Tibial nerve (tissue), 4 donors: ENCODE data around the gene UCK2.

Source experiments
- CTCF ChIP-seq, 5 experiments: fragments of 200-600 bp in 3 of 5; fragments of 450-650 bp in 2 of 5; sonication (generic) in 3 of 5; IDR thresholded peaks; one replicate each; pipeline ENCODE4 v1.5.1; 2016 to 2019; ENCODE audit warnings: antibody characterized with exemption in 5 of 5, mild to moderate bottlenecking in 3 of 5, moderate library complexity in 2 of 5
- EP300 ChIP-seq, 2 donors: sonication (generic); formaldehyde crosslinking; IDR thresholded peaks; one replicate each; pipeline ENCODE4 v1.6.1; 2017; ENCODE audit warnings: antibody characterized with exemption in 2 of 2, mild to moderate bottlenecking in 1 of 2

GRCh38 chr1:165858364-165858823, 31.0 kb downstream of the UCK2 start:
- TF ChIP-seq CTCF (IDR thresholded peaks at IDR 0.05) (no peak), EP300 (IDR thresholded peaks at IDR 0.05) (no peak)
